Ishikawa (cell line): ENCODE data around the gene DOCK3.

ENCODE experiments used
- CREB1 ChIP-seq: IDR thresholded peaks from 2 replicates; pipeline ENCODE4 v1.6.1; 2012; ENCODE audit warnings: low read depth
- EGR1 ChIP-seq: IDR thresholded peaks from 2 replicates; pipeline ENCODE4 v1.6.1; 2012
- MAX ChIP-seq: IDR thresholded peaks from 2 replicates; pipeline ENCODE4 v1.6.1; 2012
- REST ChIP-seq: IDR thresholded peaks from 2 replicates; pipeline ENCODE4 v1.6.1; 2012; ENCODE audit warnings: low read depth, mild to moderate bottlenecking
- TAF1 ChIP-seq: IDR thresholded peaks from 2 replicates; pipeline ENCODE4 v1.6.1; 2012; ENCODE audit warnings: low read depth, mild to moderate bottlenecking
- TCF12 ChIP-seq: IDR thresholded peaks from 2 replicates; pipeline ENCODE4 v1.6.1; 2012; ENCODE audit warnings: low read depth
- YY1 ChIP-seq: IDR thresholded peaks from 2 replicates; pipeline ENCODE4 v1.6.1; 2012; ENCODE audit warnings: low read depth
- TF ChIP-seq, protein P1 (sequence below): IDR thresholded peaks from 2 replicates; pipeline ENCODE4 v1.6.1; 2012

DNA sequence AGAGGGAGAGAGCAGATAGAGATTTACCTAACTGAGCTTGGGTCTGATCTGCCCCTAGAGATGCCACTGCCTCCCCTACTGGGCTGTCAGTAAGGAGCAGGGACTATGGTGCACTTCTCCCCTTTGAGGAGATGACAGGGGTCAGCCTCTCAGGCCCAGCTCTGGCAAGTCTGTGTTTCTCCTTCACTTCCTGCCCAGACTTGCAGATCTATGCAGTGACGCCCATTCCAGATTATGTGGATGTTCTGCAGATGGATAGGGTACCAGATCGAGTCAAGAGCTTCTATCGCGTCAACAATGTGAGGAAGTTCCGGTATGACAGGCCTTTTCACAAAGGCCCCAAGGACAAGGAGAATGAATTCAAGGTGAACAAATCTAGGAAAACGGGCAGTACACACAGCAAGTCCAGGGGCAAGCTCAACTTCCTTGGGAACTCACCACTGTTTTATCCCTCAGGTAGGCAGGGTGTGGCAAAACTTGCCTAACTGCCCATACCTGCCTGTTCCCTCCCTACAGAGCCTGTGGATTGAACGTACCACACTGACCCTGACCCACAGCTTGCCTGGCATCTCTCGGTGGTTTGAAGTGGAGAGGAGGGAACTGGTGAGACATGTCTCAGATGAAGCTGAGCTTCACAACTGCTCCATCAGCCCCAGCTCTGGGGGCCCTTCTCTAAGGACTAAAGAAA lies 681.3 kb downstream of the DOCK3 start:
- no peak for TF ChIP-seq TAF1
- TF ChIP-seq REST = no peak
- TF ChIP-seq, protein P1, sequence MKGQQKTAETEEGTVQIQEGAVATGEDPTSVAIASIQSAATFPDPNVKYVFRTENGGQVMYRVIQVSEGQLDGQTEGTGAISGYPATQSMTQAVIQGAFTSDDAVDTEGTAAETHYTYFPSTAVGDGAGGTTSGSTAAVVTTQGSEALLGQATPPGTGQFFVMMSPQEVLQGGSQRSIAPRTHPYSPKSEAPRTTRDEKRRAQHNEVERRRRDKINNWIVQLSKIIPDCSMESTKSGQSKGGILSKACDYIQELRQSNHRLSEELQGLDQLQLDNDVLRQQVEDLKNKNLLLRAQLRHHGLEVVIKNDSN = no peak
- TF ChIP-seq CREB1 = no peak
- TF ChIP-seq TCF12 = no peak
- TF ChIP-seq EGR1 = no peak
- no peak for TF ChIP-seq MAX
- TF ChIP-seq YY1 = no peak
